IMR-90 (cell line): ENCODE data around the gene RBMS3. TPM values are rescaled to one million over a fixed set of nuclear protein-coding genes. Genes with fewer than 3 reads are reported as not detected.

Experiments used
- ATAC-seq: fragments of 200-7000 bp; cut with Tn5 transposase; 2 replicates; pipeline ENCODE4 v1.9.1; 2020; ENCODE audit warnings: low read depth, mild to moderate bottlenecking, moderate library complexity
- BruUV-seq: library from RNA; stranded (reverse); fragments of 400-500 nt; replicated peaks from 2 replicates; lab custom pipeline; 2021; lab: Mats Ljungman, UMichigan
- CTCF ChIA-PET: fragments of 300-600 bp; formaldehyde crosslinking; extraction: SDS; loops from one replicate; lab custom pipeline; 2021; ENCODE audit warnings: antibody characterized with exemption; lab: Yijun Ruan, JAX
- POLR2A ChIA-PET: fragments of 300-600 bp; sonication (Branson Sonifier 250); formaldehyde crosslinking; loops from one replicate; lab custom pipeline; 2022; ENCODE audit warnings: antibody characterized with exemption; ENCODE audit not compliant: unreplicated experiment; lab: Charles Lee
- DNase-seq: peaks from one replicate; pipeline ENCODE4 v3.0.0; 2013
- H2AFZ ChIP-seq: replicated peaks from 2 replicates; pipeline ENCODE3; 2013; ENCODE audit warnings: low read length, mild to moderate bottlenecking; ENCODE audit not compliant: poor library complexity
- H2AK5ac ChIP-seq: 2 replicates; pipeline ENCODE4 v1.6.1; 2013; ENCODE audit warnings: low read depth, low read length, inconsistent platforms
- H2AK9ac ChIP-seq: replicated peaks from 2 replicates; pipeline ENCODE3; 2013; ENCODE audit warnings: mild to moderate bottlenecking, low read depth, low read length, moderate library complexity; ENCODE audit not compliant: poor library complexity
- H2BK120ac ChIP-seq: 2 replicates; pipeline ENCODE4 v1.6.1; 2013; ENCODE audit warnings: low read depth, low read length, inconsistent platforms
- H2BK15ac ChIP-seq: 3 replicates; pipeline ENCODE4 v1.6.1; 2013; ENCODE audit warnings: low read depth, low read length, inconsistent platforms
- H2BK20ac ChIP-seq: 2 replicates; pipeline ENCODE4 v1.6.1; 2013; ENCODE audit warnings: low read depth, mild to moderate bottlenecking, inconsistent platforms, low read length, moderate library complexity
- H2BK5ac ChIP-seq: 2 replicates; pipeline ENCODE4 v1.6.1; 2013; ENCODE audit warnings: mild to moderate bottlenecking, low read depth, low read length, inconsistent platforms; ENCODE audit not compliant: poor library complexity, severe bottlenecking
- H3K14ac ChIP-seq: replicated peaks from 2 replicates; pipeline ENCODE4 v1.6.1; 2013; ENCODE audit warnings: low read depth, low read length, inconsistent platforms
- H3K18ac ChIP-seq: 2 replicates; pipeline ENCODE4 v1.6.1; 2013; ENCODE audit warnings: low read depth, low read length, control low read depth
- H3K23ac ChIP-seq: 2 replicates; pipeline ENCODE4 v1.6.1; 2013; ENCODE audit warnings: low read depth, low read length, inconsistent platforms
- H3K27ac ChIP-seq: 2 replicates; pipeline ENCODE4 v1.5.1; 2013; ENCODE audit warnings: mild to moderate bottlenecking, control low read depth, low read length; ENCODE audit not compliant: insufficient read depth
- H3K27me3 ChIP-seq: 2 replicates; pipeline ENCODE4 v1.6.1; 2013; ENCODE audit warnings: low read length; ENCODE audit not compliant: control insufficient read depth, insufficient read depth
- H3K36me3 ChIP-seq: 2 replicates; pipeline ENCODE4 v1.6.1; 2013; ENCODE audit warnings: low read length, mixed read lengths; ENCODE audit not compliant: control insufficient read depth, insufficient read depth
- H3K4ac ChIP-seq: 2 replicates; pipeline ENCODE4 v1.6.1; 2013; ENCODE audit warnings: low read depth, low read length, inconsistent platforms
- H3K4me1 ChIP-seq: 2 replicates; pipeline ENCODE4 v1.6.1; 2013; ENCODE audit warnings: low read length, mixed read lengths; ENCODE audit not compliant: control insufficient read depth, insufficient read depth
- H3K4me2 ChIP-seq: 2 replicates; pipeline ENCODE4 v1.6.1; 2013; ENCODE audit warnings: low read depth, mild to moderate bottlenecking, control low read depth, low read length, moderate library complexity
- H3K4me3 ChIP-seq: 2 replicates; pipeline ENCODE4 v1.5.1; 2013; ENCODE audit warnings: low read depth, mild to moderate bottlenecking, control low read depth, low read length, moderate library complexity; ENCODE audit not compliant: insufficient read depth
- H3K56ac ChIP-seq: 2 replicates; pipeline ENCODE4 v1.6.1; 2013; ENCODE audit warnings: low read length, inconsistent platforms; ENCODE audit not compliant: insufficient read depth; ENCODE audit errors: extremely low read depth
- H3K79me1 ChIP-seq, 2 experiments: 2 replicates each; pipeline ENCODE4 v1.6.1; 2013; ENCODE audit warnings: low read length in 2 of 2, inconsistent platforms in 1 of 2, low read depth in 1 of 2
- H3K9ac ChIP-seq: 2 replicates; pipeline ENCODE4 v1.6.1; 2013; ENCODE audit warnings: low read depth, low read length, control low read depth
- H3K9me1 ChIP-seq: 2 replicates; pipeline ENCODE4 v1.6.1; 2013; ENCODE audit warnings: low read length, inconsistent platforms; ENCODE audit not compliant: insufficient read depth
- H3K9me3 ChIP-seq: 2 replicates; pipeline ENCODE4 v1.6.1; 2013; ENCODE audit warnings: low read length; ENCODE audit not compliant: control insufficient read depth, insufficient read depth
- H4K20me1 ChIP-seq: 2 replicates; pipeline ENCODE4 v1.6.1; 2013; ENCODE audit warnings: low read length, inconsistent platforms; ENCODE audit not compliant: insufficient read depth
- H4K5ac ChIP-seq: 2 replicates; pipeline ENCODE4 v1.6.1; 2013; ENCODE audit warnings: mild to moderate bottlenecking, low read depth, low read length, control low read depth
- H4K8ac ChIP-seq, 2 experiments: 2 replicates each; pipeline ENCODE4 v1.6.1; 2013; ENCODE audit warnings: low read depth in 2 of 2, low read length in 2 of 2, control low read depth in 1 of 2, inconsistent platforms in 1 of 2
- H4K91ac ChIP-seq: 2 replicates; pipeline ENCODE4 v1.6.1; 2013; ENCODE audit warnings: low read depth, low read length, inconsistent platforms; ENCODE audit not compliant: insufficient read depth
- BHLHE40 ChIP-seq: fragments of 150-350 bp; IDR thresholded peaks from 2 replicates; pipeline ENCODE4 v1.6.1; 2016; ENCODE audit warnings: mild to moderate bottlenecking, low read depth, low read length
- CEBPB ChIP-seq: IDR thresholded peaks from 2 replicates; pipeline ENCODE4 v1.6.1; 2012; ENCODE audit warnings: low read depth, low read length, improper control_type of control experiment
- CHD1 ChIP-seq: IDR thresholded peaks from 2 replicates; pipeline ENCODE4 v1.6.1; 2012; ENCODE audit warnings: low read depth, low read length, improper control_type of control experiment
- FOS ChIP-seq: fragments of 150-350 bp; IDR thresholded peaks from 2 replicates; pipeline ENCODE4 v1.6.1; 2016; ENCODE audit warnings: low read depth, low read length
- MXI1 ChIP-seq: IDR thresholded peaks from 2 replicates; pipeline ENCODE4 v1.6.1; 2012; ENCODE audit warnings: low read depth, mild to moderate bottlenecking, low read length, moderate library complexity, borderline replicate concordance
- NFE2L2 ChIP-seq: fragments of 150-350 bp; IDR thresholded peaks from 2 replicates; pipeline ENCODE4 v1.6.1; 2016; ENCODE audit warnings: low read depth, mild to moderate bottlenecking, low read length
- POLR2A ChIP-seq: IDR thresholded peaks from 2 replicates; pipeline ENCODE4 v1.6.1; 2012; ENCODE audit warnings: mild to moderate bottlenecking, low read depth, low read length
- RAD21 ChIP-seq: IDR thresholded peaks from 2 replicates; pipeline ENCODE4 v1.6.1; 2012; ENCODE audit warnings: low read length, improper control_type of control experiment
- RCOR1 ChIP-seq: IDR thresholded peaks from 2 replicates; pipeline ENCODE4 v1.6.1; 2012; ENCODE audit warnings: mild to moderate bottlenecking, low read length, improper control_type of control experiment; ENCODE audit not compliant: insufficient replicate concordance
- RFX5 ChIP-seq: IDR thresholded peaks from 2 replicates; pipeline ENCODE4 v1.8.0; 2012; ENCODE audit warnings: low read depth, mild to moderate bottlenecking, low read length, moderate library complexity
- SMC3 ChIP-seq: fragments of 150-350 bp; IDR thresholded peaks from 2 replicates; pipeline ENCODE4 v1.6.1; 2016; ENCODE audit warnings: low read depth, mild to moderate bottlenecking, antibody characterized with exemption, low read length, moderate library complexity
- WGBS, 2 experiments: methylation state at CpG; one replicate each; pipeline versions ENCODE4 v1.1.5 to v1.1.7; 2013; ENCODE audit warnings: missing lambda C conversion rate in 2 of 2; ENCODE audit not compliant: insufficient read length in 1 of 2; ENCODE audit errors: extremely low coverage in 2 of 2; 5-methylcytosine and 5-hydroxymethylcytosine counted together
- dilution Hi-C: fragments of 300-500 bp; cut with HindIII; formaldehyde crosslinking; loops from one replicate; pipeline ENCODE4 v1.14.3; 2018; ENCODE audit warnings: low sequenced_read_pairs; ENCODE audit not compliant: unreplicated experiment
- in situ Hi-C: fragments of 300-500 bp; cut with MboI; formaldehyde crosslinking; loops from 3 replicates; pipeline ENCODE4 v1.14.3; 2019; ENCODE audit warnings: low sequenced_read_pairs, inconsistent platforms, mixed read lengths
- intact Hi-C: fragments of 100-400 bp; cut with micrococcal nuclease; formaldehyde crosslinking; loops from 2 replicates; pipeline ENCODE4 v1.10.0; 2022
- polyA plus RNA-seq, 3 experiments: library from polyadenylated mRNA; depleted of rRNA; stranded (reverse); fragments of >200 nt; gene quantifications; 2 replicates each; pipeline ENCODE4 v1.2.3, GENCODE V29; 2012; ENCODE audit warnings: low replicate concordance in 1 of 3
- total RNA-seq: library from RNA; depleted of rRNA; stranded (reverse); fragments of >200 nt; gene quantifications from 2 replicates; pipeline ENCODE4 v1.2.3, GENCODE V29; 2012
- TF ChIP-seq, protein P1 (sequence below): fragments of 150-350 bp; IDR thresholded peaks from 2 replicates; pipeline ENCODE4 v1.6.1; 2017; ENCODE audit warnings: mild to moderate bottlenecking, antibody characterized with exemption, low read length, low read depth
- TF ChIP-seq, protein P2 (sequence below): fragments of 150-350 bp; IDR thresholded peaks from 2 replicates; pipeline ENCODE4 v1.6.1; 2016; ENCODE audit warnings: low read depth, mild to moderate bottlenecking, low read length, moderate library complexity, borderline replicate concordance

The RBMS3 gene
- total and polyA plus RNA-seq, 2 of the 4 experiments (the other 2 are of a cell fraction): 15.2 to 127 TPM

DNA sequence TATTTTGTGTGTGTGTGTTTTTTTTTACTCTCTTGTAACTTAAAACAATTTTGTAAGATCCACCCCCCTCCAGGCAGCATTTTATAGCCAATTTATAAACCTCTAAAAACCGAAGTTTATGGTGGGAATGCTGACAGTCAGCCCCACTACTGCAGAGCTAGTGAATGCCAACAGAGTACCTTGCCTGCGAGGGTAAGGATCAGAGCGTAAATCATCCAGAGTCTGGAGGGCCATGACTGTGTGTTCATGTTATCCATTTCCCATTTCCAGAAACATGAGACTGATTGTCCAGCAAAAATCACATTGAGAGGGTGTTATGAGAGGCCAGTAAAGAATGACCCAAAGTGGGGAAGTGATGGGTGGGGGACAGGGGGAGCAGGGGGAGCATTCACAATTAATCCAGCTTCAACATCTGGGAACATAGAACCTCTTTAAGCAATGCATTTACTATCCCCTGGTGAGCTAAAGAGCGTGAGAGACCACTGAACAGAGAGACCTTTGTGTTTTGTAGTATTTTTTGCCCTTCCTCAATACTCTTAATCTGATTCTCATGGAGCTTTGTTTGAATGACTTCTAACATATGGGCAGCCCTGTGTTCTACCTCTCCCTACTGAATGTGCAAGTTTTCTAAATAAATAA is 464.5 kb downstream of the RBMS3 start:
- H3K4me1 ChIP-seq: no peaks in the 10 kb centered on the region; the same call in 1 of the 2 replicates
- H3K9me3 ChIP-seq: no peaks in the 10 kb centered on the region
- ChIA-PET CTCF (interaction anchor here (0.7 kb wide), 1 partner anchor 610 kb away, joined by 3 read pairs; no protein-coding TSS in a partner anchor), POLR2A (no interaction called here)
- no peak overlapping the region; a peak in 1 of 4 replicates for H4K8ac ChIP-seq
- H3K23ac ChIP-seq: 0 out of 2 replicates have a peak overlapping the region, but pooled peaks have one; percentile 6
- no peak overlapping the region; the same call in 2 of the 3 replicates for H2BK15ac ChIP-seq
- ATAC-seq: no peak
- intact Hi-C loops (no loop called here), in situ Hi-C loops (no loop called here), dilution Hi-C loops (no loop called here)
- H4K5ac ChIP-seq: no peak overlapping the region
- no peak overlapping the region for H2BK20ac ChIP-seq
- peaks cover 7 to 8% of the 10 kb centered on the region in 2 experiments; a peak in 2 of 4 replicates for H3K79me1 ChIP-seq
- H3K27me3 ChIP-seq: no peaks in the 10 kb centered on the region
- no peaks in the 10 kb centered on the region for H3K9me1 ChIP-seq
- H2BK120ac ChIP-seq: no peak overlapping the region
- no peak overlapping the region for H2AK9ac ChIP-seq
- no peak overlapping the region for H3K56ac ChIP-seq
- no TSS peak for BruUV-seq
- H3K18ac ChIP-seq: no peak overlapping the region
- no peak for DNase-seq
- no peak overlapping the region for H3K27ac ChIP-seq
- H3K14ac ChIP-seq: no peak overlapping the region; the same call in 1 of the 2 replicates
- H4K20me1 ChIP-seq: no peaks in the 10 kb centered on the region
- no peak overlapping the region for H2AFZ ChIP-seq
- no peak overlapping the region for H3K4me3 ChIP-seq
- peak overlapping the region; percentile 40; the same call in 1 of the 2 replicates for H2AK5ac ChIP-seq
- no CpG with 5 or more reads among the region's 4 CpGs for WGBS, 2 experiments
- H3K36me3 ChIP-seq: no peaks in the 10 kb centered on the region; the same call in 1 of the 2 replicates
- TF ChIP-seq, protein P1, sequence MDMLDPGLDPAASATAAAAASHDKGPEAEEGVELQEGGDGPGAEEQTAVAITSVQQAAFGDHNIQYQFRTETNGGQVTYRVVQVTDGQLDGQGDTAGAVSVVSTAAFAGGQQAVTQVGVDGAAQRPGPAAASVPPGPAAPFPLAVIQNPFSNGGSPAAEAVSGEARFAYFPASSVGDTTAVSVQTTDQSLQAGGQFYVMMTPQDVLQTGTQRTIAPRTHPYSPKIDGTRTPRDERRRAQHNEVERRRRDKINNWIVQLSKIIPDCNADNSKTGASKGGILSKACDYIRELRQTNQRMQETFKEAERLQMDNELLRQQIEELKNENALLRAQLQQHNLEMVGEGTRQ: no peak
- TF ChIP-seq POLR2A (no peak), BHLHE40 (no peak), MXI1 (no peak), CEBPB (no peak), NFE2L2 (no peak), RCOR1 (no peak), CHD1 (no peak), FOS (no peak), SMC3 (no peak), RAD21 (no peak), RFX5 (no peak)
- TF ChIP-seq, protein P2, sequence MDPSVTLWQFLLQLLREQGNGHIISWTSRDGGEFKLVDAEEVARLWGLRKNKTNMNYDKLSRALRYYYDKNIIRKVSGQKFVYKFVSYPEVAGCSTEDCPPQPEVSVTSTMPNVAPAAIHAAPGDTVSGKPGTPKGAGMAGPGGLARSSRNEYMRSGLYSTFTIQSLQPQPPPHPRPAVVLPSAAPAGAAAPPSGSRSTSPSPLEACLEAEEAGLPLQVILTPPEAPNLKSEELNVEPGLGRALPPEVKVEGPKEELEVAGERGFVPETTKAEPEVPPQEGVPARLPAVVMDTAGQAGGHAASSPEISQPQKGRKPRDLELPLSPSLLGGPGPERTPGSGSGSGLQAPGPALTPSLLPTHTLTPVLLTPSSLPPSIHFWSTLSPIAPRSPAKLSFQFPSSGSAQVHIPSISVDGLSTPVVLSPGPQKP: no peak
- H3K4ac ChIP-seq: no peak overlapping the region
- H4K91ac ChIP-seq: no peak overlapping the region; the same call in 1 of the 2 replicates
- no peak overlapping the region for H3K9ac ChIP-seq
- no peak overlapping the region for H3K4me2 ChIP-seq
- H2BK5ac ChIP-seq: no peak overlapping the region
